Liver (tissue), 9 donors: ENCODE results near the gene DUSP10. TPM values are rescaled to one million over a fixed set of nuclear protein-coding genes. Genes with fewer than 3 reads are reported as not detected.

Experiments
- DNase-seq: peaks from one replicate; pipeline ENCODE4 v3.0.0-alpha.2; 2017; ENCODE audit warnings: low spot score
- H3K27ac ChIP-seq, 2 donors: one replicate each; pipeline ENCODE4 v1.7.0; 2013; ENCODE audit warnings: inconsistent platforms in 2 of 2, low read length in 2 of 2, control low read depth in 1 of 2, low read depth in 1 of 2, mild to moderate bottlenecking in 1 of 2
- H3K27me3 ChIP-seq, 4 donors: one replicate each; pipeline versions ENCODE4 v1.6.1 to v1.7.0; 2013; ENCODE audit warnings: low read length in 3 of 4, inconsistent platforms in 1 of 4, mild to moderate bottlenecking in 1 of 4, moderate library complexity in 1 of 4; ENCODE audit not compliant: control insufficient read depth in 4 of 4, insufficient read depth in 4 of 4
- H3K36me3 ChIP-seq, 4 donors: one replicate each; pipeline versions ENCODE4 v1.6.1 to v1.7.0; 2013; ENCODE audit warnings: low read length in 3 of 4, mild to moderate bottlenecking in 3 of 4, low read depth in 1 of 4, moderate library complexity in 1 of 4; ENCODE audit not compliant: control insufficient read depth in 4 of 4, insufficient read depth in 3 of 4
- H3K4me1 ChIP-seq, 4 donors: one replicate each; pipeline versions ENCODE4 v1.6.1 to v1.7.0; 2013; ENCODE audit warnings: low read length in 3 of 4, mild to moderate bottlenecking in 3 of 4, moderate library complexity in 1 of 4; ENCODE audit not compliant: control insufficient read depth in 4 of 4, insufficient read depth in 4 of 4
- H3K4me3 ChIP-seq, 3 donors: one replicate each; pipeline versions ENCODE4 v1.6.1 to v1.7.0; 2013; ENCODE audit warnings: low read length in 3 of 3, control low read depth in 1 of 3, low read depth in 1 of 3, mild to moderate bottlenecking in 1 of 3
- H3K9ac ChIP-seq, 2 donors: one replicate each; pipeline ENCODE4 v1.7.0; 2013; ENCODE audit warnings: low read length in 2 of 2, mild to moderate bottlenecking in 2 of 2, moderate library complexity in 2 of 2, control low read depth in 1 of 2, low read depth in 1 of 2
- H3K9me3 ChIP-seq, 4 donors: one replicate each; pipeline versions ENCODE4 v1.6.1 to v1.7.0; 2013; ENCODE audit warnings: low read length in 3 of 4; ENCODE audit not compliant: control insufficient read depth in 4 of 4
- ATF3 ChIP-seq: IDR thresholded peaks from 2 replicates; pipeline ENCODE4 v1.6.1; 2016; ENCODE audit warnings: antibody characterized with exemption
- CTCF ChIP-seq: fragments of 150-350 bp; IDR thresholded peaks from 2 replicates; pipeline ENCODE4 v1.5.1; 2017; ENCODE audit warnings: improper control_type of control experiment, low read depth, low read length; ENCODE audit not compliant: missing input control
- EGR1 ChIP-seq, 2 donors: IDR thresholded peaks; 2 replicates each; pipeline ENCODE4 v1.6.1; 2016 to 2018; ENCODE audit warnings: antibody characterized with exemption in 2 of 2, low read depth in 2 of 2
- FOXA1 ChIP-seq: IDR thresholded peaks from 2 replicates; pipeline ENCODE4 v1.6.1; 2016; ENCODE audit warnings: antibody characterized with exemption
- FOXA2 ChIP-seq: IDR thresholded peaks from 2 replicates; pipeline ENCODE4 v1.6.1; 2016; ENCODE audit warnings: antibody characterized with exemption
- GABPA ChIP-seq, 2 donors: IDR thresholded peaks in 1 of 2; conservative IDR thresholded peaks in 1 of 2; 2 replicates each; pipeline ENCODE4 v1.6.1; 2016; ENCODE audit warnings: antibody characterized with exemption in 2 of 2, mild to moderate bottlenecking in 1 of 2, moderate library complexity in 1 of 2
- HNF4A ChIP-seq, 2 donors: conservative IDR thresholded peaks; 2 replicates each; pipeline ENCODE4 v1.6.1; 2016; ENCODE audit warnings: antibody characterized with exemption in 2 of 2, mild to moderate bottlenecking in 2 of 2
- HNF4G ChIP-seq: IDR thresholded peaks from 2 replicates; pipeline ENCODE4 v1.6.1; 2016; ENCODE audit warnings: antibody characterized with exemption
- NR2F2 ChIP-seq: IDR thresholded peaks from 2 replicates; pipeline ENCODE4 v1.6.1; 2016; ENCODE audit warnings: antibody characterized with exemption
- RAD21 ChIP-seq, 2 donors: IDR thresholded peaks; 2 replicates each; pipeline ENCODE4 v1.6.1; 2016; ENCODE audit warnings: antibody characterized with exemption in 2 of 2, mild to moderate bottlenecking in 2 of 2
- RXRA ChIP-seq, 2 donors: IDR thresholded peaks; 2 replicates each; pipeline ENCODE4 v1.6.1; 2017 to 2018; ENCODE audit warnings: antibody characterized with exemption in 2 of 2, mild to moderate bottlenecking in 1 of 2
- SP1 ChIP-seq: IDR thresholded peaks from 2 replicates; pipeline ENCODE4 v1.6.1; 2018; ENCODE audit warnings: antibody characterized with exemption, mild to moderate bottlenecking
- TAF1 ChIP-seq: conservative IDR thresholded peaks from 2 replicates; pipeline ENCODE4 v1.6.1; 2016; ENCODE audit warnings: antibody characterized with exemption, mild to moderate bottlenecking
- YY1 ChIP-seq: IDR thresholded peaks from 2 replicates; pipeline ENCODE4 v1.6.1; 2016; ENCODE audit warnings: antibody characterized with exemption, mild to moderate bottlenecking
- WGBS: extraction: QIAGEN DNeasy Blood & Tissue Kit; methylation state at CpG from one replicate; pipeline ENCODE4 v1.1.7; 2013; 5-methylcytosine and 5-hydroxymethylcytosine counted together
- polyA plus RNA-seq, 2 donors: library from polyadenylated mRNA; stranded (reverse) in 1 of 2; unstranded in 1 of 2; fragments of 200-250 nt in 1 of 2; fragments of >200 nt in 1 of 2; fragmentation: Nextera tagmentation in 1 of 2; extraction: Ambion mirVana in 1 of 2; gene quantifications; one replicate each; pipeline versions ENCODE4 v1.2.1 to v1.2.3, GENCODE V29; 2013 to 2015
- total RNA-seq, 2 donors: library from RNA; depleted of rRNA; stranded (reverse); fragments of >200 nt; gene quantifications; one replicate each; pipeline ENCODE4 v1.2.3, GENCODE V29; 2014
- TF ChIP-seq, protein P1 (sequence below): IDR thresholded peaks from 2 replicates; pipeline ENCODE4 v1.6.1; 2016; ENCODE audit warnings: antibody characterized with exemption
- TF ChIP-seq, protein P2 (sequence below): IDR thresholded peaks from 2 replicates; pipeline ENCODE4 v1.6.1; 2016; ENCODE audit warnings: antibody characterized with exemption, mild to moderate bottlenecking
- TF ChIP-seq, protein P3 (sequence below): IDR thresholded peaks from 2 replicates; pipeline ENCODE4 v1.6.1; 2016; ENCODE audit warnings: antibody characterized with exemption
- donor health status: healthy.
- donor health status: healthy.
- donor health status: healthy.
- donor health status: healthy.
- donor health status: healthy.

The DUSP10 gene
- total and polyA plus RNA-seq, 4 donors, result 6.7 to 15.4 (median 10.7) TPM

- no peak for TF ChIP-seq CTCF
- TF ChIP-seq, protein P1, sequence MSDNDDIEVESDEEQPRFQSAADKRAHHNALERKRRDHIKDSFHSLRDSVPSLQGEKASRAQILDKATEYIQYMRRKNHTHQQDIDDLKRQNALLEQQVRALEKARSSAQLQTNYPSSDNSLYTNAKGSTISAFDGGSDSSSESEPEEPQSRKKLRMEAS, result no peak
- no peak for TF ChIP-seq HNF4G
- no peak for TF ChIP-seq ATF3
- no peak for TF ChIP-seq RXRA (IDR thresholded peaks at IDR 0.05)
- TF ChIP-seq YY1, result no peak
- TF ChIP-seq SP1, result no peak
- TF ChIP-seq EGR1 (IDR thresholded peaks at IDR 0.05; ENCODE audit: low read depth in 2 of 2), result no peak
- no peak for TF ChIP-seq GABPA (IDR thresholded peaks at IDR 0.05 in 1 of 2, conservative IDR thresholded peaks at IDR 0.05 in 1 of 2)
Observed at GRCh38 chr1:221758455-221758854, 16.6 kb upstream of the DUSP10 start (continued).

DNA sequence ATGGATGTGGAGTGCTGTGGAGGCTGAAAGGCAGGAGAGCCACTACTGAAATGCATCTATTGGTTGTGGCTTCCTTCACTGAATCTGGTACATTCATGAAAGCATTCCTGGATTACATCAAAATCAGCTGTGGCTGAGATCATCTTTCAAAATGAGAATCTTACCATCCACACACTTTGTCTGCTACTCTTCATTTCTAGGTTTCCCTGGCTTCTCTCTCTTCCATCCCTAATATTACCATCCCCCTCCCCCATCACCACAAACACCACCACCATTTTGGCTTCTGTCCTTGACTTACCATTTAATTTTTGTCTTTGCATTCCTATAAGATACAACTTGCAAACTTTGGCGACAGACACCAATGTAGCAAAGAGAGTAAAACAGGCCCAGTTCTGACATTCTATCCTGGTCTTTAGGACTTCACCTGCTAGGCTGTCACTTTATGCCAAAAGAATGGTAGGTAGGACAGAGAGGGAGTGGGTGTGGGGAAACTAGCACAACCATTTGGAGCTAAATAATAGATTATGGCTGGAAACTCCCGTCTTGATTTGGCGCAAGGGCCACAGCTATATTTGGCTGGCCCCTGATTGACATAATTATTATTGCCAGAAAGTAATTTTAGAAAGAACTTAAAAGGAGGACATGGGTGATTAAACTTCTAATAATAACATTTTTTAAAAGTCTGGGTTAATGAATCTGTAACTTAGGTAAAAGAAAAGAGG lies 15.1 kb upstream of the DUSP10 start:
- 96% methylated on average over 3 of the region's 3 CpGs for WGBS
- DNase-seq, result no peak
- TF ChIP-seq RXRA (IDR thresholded peaks at IDR 0.05) (no peak), NR2F2 (no peak), FOXA2 (no peak), SP1 (no peak)
- TF ChIP-seq, protein P2, sequence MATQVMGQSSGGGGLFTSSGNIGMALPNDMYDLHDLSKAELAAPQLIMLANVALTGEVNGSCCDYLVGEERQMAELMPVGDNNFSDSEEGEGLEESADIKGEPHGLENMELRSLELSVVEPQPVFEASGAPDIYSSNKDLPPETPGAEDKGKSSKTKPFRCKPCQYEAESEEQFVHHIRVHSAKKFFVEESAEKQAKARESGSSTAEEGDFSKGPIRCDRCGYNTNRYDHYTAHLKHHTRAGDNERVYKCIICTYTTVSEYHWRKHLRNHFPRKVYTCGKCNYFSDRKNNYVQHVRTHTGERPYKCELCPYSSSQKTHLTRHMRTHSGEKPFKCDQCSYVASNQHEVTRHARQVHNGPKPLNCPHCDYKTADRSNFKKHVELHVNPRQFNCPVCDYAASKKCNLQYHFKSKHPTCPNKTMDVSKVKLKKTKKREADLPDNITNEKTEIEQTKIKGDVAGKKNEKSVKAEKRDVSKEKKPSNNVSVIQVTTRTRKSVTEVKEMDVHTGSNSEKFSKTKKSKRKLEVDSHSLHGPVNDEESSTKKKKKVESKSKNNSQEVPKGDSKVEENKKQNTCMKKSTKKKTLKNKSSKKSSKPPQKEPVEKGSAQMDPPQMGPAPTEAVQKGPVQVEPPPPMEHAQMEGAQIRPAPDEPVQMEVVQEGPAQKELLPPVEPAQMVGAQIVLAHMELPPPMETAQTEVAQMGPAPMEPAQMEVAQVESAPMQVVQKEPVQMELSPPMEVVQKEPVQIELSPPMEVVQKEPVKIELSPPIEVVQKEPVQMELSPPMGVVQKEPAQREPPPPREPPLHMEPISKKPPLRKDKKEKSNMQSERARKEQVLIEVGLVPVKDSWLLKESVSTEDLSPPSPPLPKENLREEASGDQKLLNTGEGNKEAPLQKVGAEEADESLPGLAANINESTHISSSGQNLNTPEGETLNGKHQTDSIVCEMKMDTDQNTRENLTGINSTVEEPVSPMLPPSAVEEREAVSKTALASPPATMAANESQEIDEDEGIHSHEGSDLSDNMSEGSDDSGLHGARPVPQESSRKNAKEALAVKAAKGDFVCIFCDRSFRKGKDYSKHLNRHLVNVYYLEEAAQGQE, result no peak
- Histone ChIP-seq H3K27ac (no peak overlapping the region), H3K27me3 (no peaks in the 10 kb centered on the region), H3K9ac (no peak overlapping the region), H3K4me3 (no peak overlapping the region), H3K36me3 (no peaks in the 10 kb centered on the region), H3K4me1 (no peaks in the 10 kb centered on the region), H3K9me3 (no peaks in the 10 kb centered on the region)

- H3K9me3 ChIP-seq, result no peaks in the 10 kb centered on the region
- H3K9ac ChIP-seq, result no peak overlapping the region
- H3K4me3 ChIP-seq, result no peak overlapping the region
- H3K27me3 ChIP-seq, result no peaks in the 10 kb centered on the region
- DNase-seq, result no peak
- no peak overlapping the region for H3K27ac ChIP-seq
- H3K36me3 ChIP-seq, result no peaks in the 10 kb centered on the region
- H3K4me1 ChIP-seq, result no peaks in the 10 kb centered on the region
- WGBS, result 96% methylated on average over 1 of the region's 1 CpG
- TF ChIP-seq YY1, result no peak
- no peak for TF ChIP-seq FOXA2
- TF ChIP-seq CTCF, result no peak
- no peak for TF ChIP-seq FOXA1
- TF ChIP-seq, protein P3, sequence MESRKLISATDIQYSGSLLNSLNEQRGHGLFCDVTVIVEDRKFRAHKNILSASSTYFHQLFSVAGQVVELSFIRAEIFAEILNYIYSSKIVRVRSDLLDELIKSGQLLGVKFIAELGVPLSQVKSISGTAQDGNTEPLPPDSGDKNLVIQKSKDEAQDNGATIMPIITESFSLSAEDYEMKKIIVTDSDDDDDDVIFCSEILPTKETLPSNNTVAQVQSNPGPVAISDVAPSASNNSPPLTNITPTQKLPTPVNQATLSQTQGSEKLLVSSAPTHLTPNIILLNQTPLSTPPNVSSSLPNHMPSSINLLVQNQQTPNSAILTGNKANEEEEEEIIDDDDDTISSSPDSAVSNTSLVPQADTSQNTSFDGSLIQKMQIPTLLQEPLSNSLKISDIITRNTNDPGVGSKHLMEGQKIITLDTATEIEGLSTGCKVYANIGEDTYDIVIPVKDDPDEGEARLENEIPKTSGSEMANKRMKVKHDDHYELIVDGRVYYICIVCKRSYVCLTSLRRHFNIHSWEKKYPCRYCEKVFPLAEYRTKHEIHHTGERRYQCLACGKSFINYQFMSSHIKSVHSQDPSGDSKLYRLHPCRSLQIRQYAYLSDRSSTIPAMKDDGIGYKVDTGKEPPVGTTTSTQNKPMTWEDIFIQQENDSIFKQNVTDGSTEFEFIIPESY, result no peak
- TF ChIP-seq SP1, result no peak
- no peak for TF ChIP-seq ATF3
- TF ChIP-seq, protein P1, result no peak
- no peak for TF ChIP-seq GABPA (IDR thresholded peaks at IDR 0.05 in 1 of 2, conservative IDR thresholded peaks at IDR 0.05 in 1 of 2)
- no peak for TF ChIP-seq RAD21 (IDR thresholded peaks at IDR 0.05)
- TF ChIP-seq HNF4G, result no peak
- no peak for TF ChIP-seq EGR1 (IDR thresholded peaks at IDR 0.05; ENCODE audit: low read depth in 2 of 2)
- no peak for TF ChIP-seq TAF1
- no peak for TF ChIP-seq HNF4A (conservative IDR thresholded peaks at IDR 0.05)
Observed at GRCh38 chr1:221753828-221754188, 11.9 kb upstream of the DUSP10 start.
